A549 (cell line): ENCODE measurements around the gene CYP26A1. TPM values are rescaled to one million over a fixed set of nuclear protein-coding genes. Genes with fewer than 3 reads are reported as not detected.

Experiments used
- ATAC-seq, 2 experiments: fragments of 200-7000 bp in 1 of 2; fragments of >200 bp in 1 of 2; cut with Nextera tagmentation in 1 of 2; cut with Tn5 transposase in 1 of 2; 3 replicates each; pipeline versions ENCODE4 v1.8.0 to v1.9.1; 2018 to 2020; ENCODE audit warnings: mild to moderate bottlenecking in 1 of 2, moderate library complexity in 1 of 2
- CTCF ChIA-PET: fragments of 300-600 bp; sonication (Branson Sonifier 250); formaldehyde crosslinking; extraction: SDS; loops from one replicate; lab custom pipeline; 2021; ENCODE audit warnings: antibody characterized with exemption, inconsistent platforms; lab: Yijun Ruan, JAX
- POLR2A ChIA-PET: fragments of 350-600 bp; formaldehyde crosslinking; extraction: SDS; loops from one replicate; lab custom pipeline; 2021; ENCODE audit warnings: antibody characterized with exemption, inconsistent platforms; lab: Yijun Ruan, JAX
- DNase-seq, 2 experiments: peaks; one replicate each; pipeline versions ENCODE4 v3.0.0 to v3.0.0-alpha.2; 2011 to 2016; ENCODE audit warnings: low read depth in 1 of 2, low spot score in 1 of 2
- FAIRE-seq: peaks from 2 replicates; lab custom pipeline; 2011; peaks lifted over from hg19 to GRCh38; lab: Jason Lieb, UNC
- H3K27ac ChIP-seq, 2 experiments: fragments of >200 bp; sonication (Bioruptor Twin); formaldehyde crosslinking; 3 replicates each; pipeline ENCODE4 v1.5.1; 2016 to 2017
- H3K4me1 ChIP-seq: fragments of >200 bp; sonication (Bioruptor Twin); formaldehyde crosslinking; 3 replicates; pipeline ENCODE4 v1.6.1; 2016
- H3K4me2 ChIP-seq: fragments of >200 bp; sonication (Bioruptor Twin); formaldehyde crosslinking; 3 replicates; pipeline ENCODE4 v1.6.1; 2016
- H3K4me3 ChIP-seq: fragments of >200 bp; sonication (Bioruptor Twin); formaldehyde crosslinking; 3 replicates; pipeline ENCODE4 v1.5.1; 2016
- H3K9me3 ChIP-seq: fragments of >200 bp; sonication (Bioruptor Twin); formaldehyde crosslinking; 3 replicates; pipeline ENCODE4 v1.6.1; 2016
- CBX8 ChIP-seq: fragments of 200-600 bp; sonication (generic); IDR thresholded peaks from 2 replicates; pipeline ENCODE4 v1.6.1; 2016
- CHD2 ChIP-seq: fragments of 150-350 bp; IDR thresholded peaks from 2 replicates; pipeline ENCODE4 v1.6.1; 2014; ENCODE audit warnings: low read length; ENCODE audit not compliant: partially characterized antibody
- FOSL2 ChIP-seq, 2 experiments: fragments of 450-650 bp in 1 of 2; fragments of >200 bp in 1 of 2; sonication (Bioruptor Twin) in 1 of 2; formaldehyde crosslinking; IDR thresholded peaks; 2 replicates each; pipeline versions ENCODE4 v1.5.0 to v1.6.1; 2016 to 2020; ENCODE audit warnings: mild to moderate bottlenecking in 1 of 2, moderate library complexity in 1 of 2
- JUN ChIP-seq, 2 experiments: fragments of >200 bp; sonication (Bioruptor Twin); formaldehyde crosslinking; IDR thresholded peaks; 2 replicates in 1 of 2; 3 replicates in 1 of 2; pipeline ENCODE4 v1.6.1; 2016 to 2017
- RAD21 ChIP-seq, 2 experiments: fragments of >200 bp in 1 of 2; sonication (Bioruptor Twin) in 1 of 2; formaldehyde crosslinking in 1 of 2; IDR thresholded peaks in 1 of 2; conservative IDR thresholded peaks in 1 of 2; 2 replicates in 1 of 2; 3 replicates in 1 of 2; pipeline ENCODE4 v1.6.1; 2012 to 2018; ENCODE audit warnings: inconsistent platforms in 1 of 2
- RARB ChIP-seq: fragments of 250-450 bp; sonication (Bioruptor Pico); IDR thresholded peaks from 2 replicates; pipeline ENCODE4 v1.8.0; 2021; ENCODE audit warnings: mild to moderate bottlenecking, moderate library complexity
- TFCP2L1 ChIP-seq: fragments of 250-450 bp; sonication (Bioruptor Pico); IDR thresholded peaks from 2 replicates; pipeline ENCODE4 v1.5.0; 2021; ENCODE audit warnings: mild to moderate bottlenecking
- WGBS: methylation state at CpG from one replicate; pipeline ENCODE4 v1.1.6; 2017; ENCODE audit errors: missing lambda C conversion rate; 5-methylcytosine and 5-hydroxymethylcytosine counted together
- polyA plus RNA-seq, 4 experiments: library from polyadenylated mRNA; depleted of rRNA in 3 of 4; stranded (reverse); fragments of >200 nt; fragmentation: RNase III in 1 of 4; extraction: RNeasy Plus Mini Kit Qiagen cat#74134 plus additional on column Dnase treatment in 1 of 4; gene quantifications; 2 replicates in 3 of 4; 3 replicates in 1 of 4; pipeline ENCODE4 v1.2.3, GENCODE V29; 2011 to 2017
- TF ChIP-seq, protein P1 (sequence below): fragments of 250-450 bp; sonication (Bioruptor Pico); IDR thresholded peaks from 2 replicates; pipeline ENCODE4 v1.5.0; 2020; ENCODE audit warnings: low read depth, mild to moderate bottlenecking, moderate library complexity
- TF ChIP-seq, protein P2 (sequence below): fragments of 450-650 bp; IDR thresholded peaks from 2 replicates; pipeline ENCODE4 v1.6.1; 2014; ENCODE audit warnings: antibody characterized with exemption
- TF ChIP-seq, protein P3 (sequence below): fragments of 200-600 bp; sonication (generic); IDR thresholded peaks from 2 replicates; pipeline ENCODE4 v1.6.1; 2016; ENCODE audit warnings: antibody characterized with exemption, mild to moderate bottlenecking, moderate library complexity
- TF ChIP-seq, protein P4 (sequence below): fragments of 150-350 bp; IDR thresholded peaks from 2 replicates; pipeline ENCODE4 v1.6.1; 2014; ENCODE audit warnings: low read depth, mild to moderate bottlenecking, low read length
- TF ChIP-seq, protein P5 (sequence below): fragments of >200 bp; sonication (Bioruptor Twin); formaldehyde crosslinking; IDR thresholded peaks from 3 replicates; pipeline ENCODE4 v1.5.1; 2016

CYP26A1 gene
- polyA plus RNA-seq, 2 of the 4 experiments (the other 2 are of a cell fraction), result 1.3 to 7.2 TPM

DNA sequence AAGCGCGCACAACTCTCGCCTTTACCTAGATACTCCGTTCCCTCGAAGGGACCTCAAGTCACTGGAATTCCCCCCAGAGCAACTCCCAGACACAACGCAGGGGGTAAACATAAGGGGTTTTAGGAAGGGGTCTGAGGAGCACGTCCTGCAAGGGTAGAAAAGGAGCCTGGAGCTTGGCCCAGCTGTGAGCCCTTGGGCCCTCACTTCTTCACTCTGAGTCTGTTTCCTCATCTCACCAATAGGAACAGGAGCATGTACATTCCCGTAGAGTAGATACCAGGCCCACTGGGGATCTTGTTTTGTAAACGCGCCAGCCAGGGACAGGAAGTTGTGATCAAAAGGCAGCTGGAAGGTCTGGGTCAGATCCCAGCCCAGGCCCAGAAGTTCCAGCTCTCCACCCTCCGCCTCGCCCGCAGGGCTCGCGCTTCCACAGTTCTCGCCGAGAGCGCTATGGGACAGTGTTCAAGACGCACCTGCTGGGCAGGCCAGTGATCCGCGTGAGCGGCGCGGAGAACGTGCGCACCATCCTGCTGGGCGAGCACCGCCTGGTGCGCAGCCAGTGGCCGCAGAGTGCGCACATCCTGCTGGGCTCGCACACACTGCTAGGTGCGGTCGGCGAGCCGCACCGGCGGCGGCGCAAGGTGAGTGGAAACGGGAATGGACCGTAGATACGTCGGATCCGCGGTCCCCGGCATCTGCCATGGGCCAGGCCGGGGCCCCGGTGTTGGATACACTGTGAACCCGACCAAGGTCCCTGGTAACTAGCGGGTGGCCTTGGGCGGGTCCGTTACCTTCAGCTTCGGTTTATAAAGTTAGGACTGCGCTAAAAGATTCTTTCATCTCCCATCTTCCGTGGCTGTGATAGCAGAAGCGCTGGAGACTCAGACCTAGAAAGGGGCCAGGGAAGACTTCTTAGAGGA, 11.8 kb upstream of the CYP26A1 start:
- CTCF ChIA-PET, result interaction anchor here (1.0 to 3.5 kb wide), 8 partner anchors 8 to 97 kb away, joined by 3 to 17 read pairs (median 4); partner anchors contain the start of gene CYP26A1
- no peak overlapping the region for H3K4me2 ChIP-seq
- 95% methylated on average over 51 of the region's 57 CpGs for WGBS
- POLR2A ChIA-PET, result no interaction called here
- ATAC-seq, result no peak; a peak in 2 of 6 replicates
- FAIRE-seq, result no peak
- no peak overlapping the region for H3K27ac ChIP-seq
- no peaks in the 10 kb centered on the region for H3K4me1 ChIP-seq
- no peak overlapping the region for H3K4me3 ChIP-seq
- no peak for DNase-seq
- TF ChIP-seq CHD2 (no peak), RARB (CRISPR knock-in tag) (no peak), RAD21 (conservative IDR thresholded peaks at IDR 0.05 in 1 of 2, IDR thresholded peaks at IDR 0.05 in 1 of 2) (no peak), CBX8 (no peak), JUN (IDR thresholded peaks at IDR 0.05) (no peak)
- TF ChIP-seq, protein P1, sequence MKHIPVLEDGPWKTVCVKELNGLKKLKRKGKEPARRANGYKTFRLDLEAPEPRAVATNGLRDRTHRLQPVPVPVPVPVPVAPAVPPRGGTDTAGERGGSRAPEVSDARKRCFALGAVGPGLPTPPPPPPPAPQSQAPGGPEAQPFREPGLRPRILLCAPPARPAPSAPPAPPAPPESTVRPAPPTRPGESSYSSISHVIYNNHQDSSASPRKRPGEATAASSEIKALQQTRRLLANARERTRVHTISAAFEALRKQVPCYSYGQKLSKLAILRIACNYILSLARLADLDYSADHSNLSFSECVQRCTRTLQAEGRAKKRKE (CRISPR knock-in tag), result no peak
- TF ChIP-seq, protein P2, sequence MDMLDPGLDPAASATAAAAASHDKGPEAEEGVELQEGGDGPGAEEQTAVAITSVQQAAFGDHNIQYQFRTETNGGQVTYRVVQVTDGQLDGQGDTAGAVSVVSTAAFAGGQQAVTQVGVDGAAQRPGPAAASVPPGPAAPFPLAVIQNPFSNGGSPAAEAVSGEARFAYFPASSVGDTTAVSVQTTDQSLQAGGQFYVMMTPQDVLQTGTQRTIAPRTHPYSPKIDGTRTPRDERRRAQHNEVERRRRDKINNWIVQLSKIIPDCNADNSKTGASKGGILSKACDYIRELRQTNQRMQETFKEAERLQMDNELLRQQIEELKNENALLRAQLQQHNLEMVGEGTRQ, result no peak
- TF ChIP-seq, protein P3, sequence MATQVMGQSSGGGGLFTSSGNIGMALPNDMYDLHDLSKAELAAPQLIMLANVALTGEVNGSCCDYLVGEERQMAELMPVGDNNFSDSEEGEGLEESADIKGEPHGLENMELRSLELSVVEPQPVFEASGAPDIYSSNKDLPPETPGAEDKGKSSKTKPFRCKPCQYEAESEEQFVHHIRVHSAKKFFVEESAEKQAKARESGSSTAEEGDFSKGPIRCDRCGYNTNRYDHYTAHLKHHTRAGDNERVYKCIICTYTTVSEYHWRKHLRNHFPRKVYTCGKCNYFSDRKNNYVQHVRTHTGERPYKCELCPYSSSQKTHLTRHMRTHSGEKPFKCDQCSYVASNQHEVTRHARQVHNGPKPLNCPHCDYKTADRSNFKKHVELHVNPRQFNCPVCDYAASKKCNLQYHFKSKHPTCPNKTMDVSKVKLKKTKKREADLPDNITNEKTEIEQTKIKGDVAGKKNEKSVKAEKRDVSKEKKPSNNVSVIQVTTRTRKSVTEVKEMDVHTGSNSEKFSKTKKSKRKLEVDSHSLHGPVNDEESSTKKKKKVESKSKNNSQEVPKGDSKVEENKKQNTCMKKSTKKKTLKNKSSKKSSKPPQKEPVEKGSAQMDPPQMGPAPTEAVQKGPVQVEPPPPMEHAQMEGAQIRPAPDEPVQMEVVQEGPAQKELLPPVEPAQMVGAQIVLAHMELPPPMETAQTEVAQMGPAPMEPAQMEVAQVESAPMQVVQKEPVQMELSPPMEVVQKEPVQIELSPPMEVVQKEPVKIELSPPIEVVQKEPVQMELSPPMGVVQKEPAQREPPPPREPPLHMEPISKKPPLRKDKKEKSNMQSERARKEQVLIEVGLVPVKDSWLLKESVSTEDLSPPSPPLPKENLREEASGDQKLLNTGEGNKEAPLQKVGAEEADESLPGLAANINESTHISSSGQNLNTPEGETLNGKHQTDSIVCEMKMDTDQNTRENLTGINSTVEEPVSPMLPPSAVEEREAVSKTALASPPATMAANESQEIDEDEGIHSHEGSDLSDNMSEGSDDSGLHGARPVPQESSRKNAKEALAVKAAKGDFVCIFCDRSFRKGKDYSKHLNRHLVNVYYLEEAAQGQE, result no peak
- TF ChIP-seq, protein P4, sequence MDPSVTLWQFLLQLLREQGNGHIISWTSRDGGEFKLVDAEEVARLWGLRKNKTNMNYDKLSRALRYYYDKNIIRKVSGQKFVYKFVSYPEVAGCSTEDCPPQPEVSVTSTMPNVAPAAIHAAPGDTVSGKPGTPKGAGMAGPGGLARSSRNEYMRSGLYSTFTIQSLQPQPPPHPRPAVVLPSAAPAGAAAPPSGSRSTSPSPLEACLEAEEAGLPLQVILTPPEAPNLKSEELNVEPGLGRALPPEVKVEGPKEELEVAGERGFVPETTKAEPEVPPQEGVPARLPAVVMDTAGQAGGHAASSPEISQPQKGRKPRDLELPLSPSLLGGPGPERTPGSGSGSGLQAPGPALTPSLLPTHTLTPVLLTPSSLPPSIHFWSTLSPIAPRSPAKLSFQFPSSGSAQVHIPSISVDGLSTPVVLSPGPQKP, result no peak
- H3K9me3 ChIP-seq, result no peaks in the 10 kb centered on the region

DNA sequence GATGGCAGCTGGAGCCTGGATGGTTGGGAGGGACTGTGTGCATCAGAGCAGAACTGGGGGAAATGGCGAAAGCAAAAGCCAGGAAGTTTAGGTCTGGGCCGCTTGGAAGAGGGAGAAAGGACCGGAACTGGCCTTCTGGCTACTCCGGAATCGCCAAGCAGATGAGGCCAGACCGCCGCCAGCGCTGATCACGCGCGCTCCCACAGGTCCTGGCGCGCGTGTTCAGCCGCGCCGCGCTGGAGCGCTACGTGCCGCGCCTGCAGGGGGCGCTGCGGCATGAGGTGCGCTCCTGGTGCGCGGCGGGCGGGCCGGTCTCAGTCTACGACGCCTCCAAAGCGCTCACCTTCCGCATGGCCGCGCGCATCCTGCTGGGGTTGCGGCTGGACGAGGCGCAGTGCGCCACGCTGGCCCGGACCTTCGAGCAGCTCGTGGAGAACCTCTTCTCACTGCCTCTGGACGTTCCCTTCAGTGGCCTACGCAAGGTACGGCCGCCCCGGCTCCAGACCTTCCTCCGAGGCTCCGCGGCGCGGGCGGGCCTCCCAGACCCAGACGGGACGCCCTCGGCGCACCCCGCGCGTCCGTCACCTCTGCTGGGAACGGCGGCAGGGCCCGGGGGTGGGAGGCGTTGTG, 11.1 kb upstream of the CYP26A1 start:
- Histone ChIP-seq H3K27ac (no peak overlapping the region), H3K4me3 (no peak overlapping the region), H3K4me1 (no peaks in the 10 kb centered on the region), H3K9me3 (no peaks in the 10 kb centered on the region), H3K4me2 (no peak overlapping the region)
- ATAC-seq (peak; percentile 40 to 84; a peak in 4 of 6 replicates), DNase-seq (peak in 1 of 2 experiments; percentile 38), FAIRE-seq (no peak)
- TF ChIP-seq TFCP2L1 (CRISPR knock-in tag) (no peak), FOSL2 (IDR thresholded peaks at IDR 0.05) (no peak), FOSL2 (CRISPR knock-in tag; IDR thresholded peaks at IDR 0.05) (no peak)
- TF ChIP-seq, protein P5, sequence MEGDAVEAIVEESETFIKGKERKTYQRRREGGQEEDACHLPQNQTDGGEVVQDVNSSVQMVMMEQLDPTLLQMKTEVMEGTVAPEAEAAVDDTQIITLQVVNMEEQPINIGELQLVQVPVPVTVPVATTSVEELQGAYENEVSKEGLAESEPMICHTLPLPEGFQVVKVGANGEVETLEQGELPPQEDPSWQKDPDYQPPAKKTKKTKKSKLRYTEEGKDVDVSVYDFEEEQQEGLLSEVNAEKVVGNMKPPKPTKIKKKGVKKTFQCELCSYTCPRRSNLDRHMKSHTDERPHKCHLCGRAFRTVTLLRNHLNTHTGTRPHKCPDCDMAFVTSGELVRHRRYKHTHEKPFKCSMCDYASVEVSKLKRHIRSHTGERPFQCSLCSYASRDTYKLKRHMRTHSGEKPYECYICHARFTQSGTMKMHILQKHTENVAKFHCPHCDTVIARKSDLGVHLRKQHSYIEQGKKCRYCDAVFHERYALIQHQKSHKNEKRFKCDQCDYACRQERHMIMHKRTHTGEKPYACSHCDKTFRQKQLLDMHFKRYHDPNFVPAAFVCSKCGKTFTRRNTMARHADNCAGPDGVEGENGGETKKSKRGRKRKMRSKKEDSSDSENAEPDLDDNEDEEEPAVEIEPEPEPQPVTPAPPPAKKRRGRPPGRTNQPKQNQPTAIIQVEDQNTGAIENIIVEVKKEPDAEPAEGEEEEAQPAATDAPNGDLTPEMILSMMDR, result peak; percentile 44
- POLR2A ChIA-PET, result no interaction called here
- WGBS, result 68% methylated on average over 65 of the region's 68 CpGs
- CTCF ChIA-PET, result interaction anchor here (1.0 to 3.5 kb wide), 9 partner anchors 7 to 98 kb away, joined by 3 to 17 read pairs (median 4); partner anchors contain the start of gene CYP26A1
